GM10847 (cell line): ENCODE measurements around the gene C2CD2.

Source experiments
- POLR2A ChIP-seq: IDR thresholded peaks from 2 replicates; pipeline ENCODE4 v1.6.1; 2011; ENCODE audit not compliant: insufficient read length; ENCODE audit errors: extremely low read depth

C2CD2 gene

GRCh38 chr21:41979335-41979734, 25.5 kb upstream of the C2CD2 start:
- no peak for TF ChIP-seq POLR2A

- no peak for TF ChIP-seq POLR2A
Observed at GRCh38 chr21:41977034-41977950, 23.5 kb upstream of the C2CD2 start.

- no peak for TF ChIP-seq POLR2A
Observed at GRCh38 chr21:41976611-41977010, 22.8 kb upstream of the C2CD2 start.

GRCh38 chr21:41975391-41976272, 21.8 kb upstream of the C2CD2 start:
- no peak for TF ChIP-seq POLR2A

GRCh38 chr21:41974752-41975053, 20.9 kb upstream of the C2CD2 start:
- TF ChIP-seq POLR2A: no peak

- TF ChIP-seq POLR2A: no peak
Observed at GRCh38 chr21:41973861-41974751, 20.3 kb upstream of the C2CD2 start.

GRCh38 chr21:41973427-41973831, 19.6 kb upstream of the C2CD2 start:
- no peak for TF ChIP-seq POLR2A

GRCh38 chr21:41972511-41973205, 18.8 kb upstream of the C2CD2 start:
- TF ChIP-seq POLR2A: no peak

GRCh38 chr21:41971891-41972290, 18.1 kb upstream of the C2CD2 start:
- TF ChIP-seq POLR2A: no peak

- no peak for TF ChIP-seq POLR2A
Observed at GRCh38 chr21:41970751-41971653, 17.2 kb upstream of the C2CD2 start.

GRCh38 chr21:41970106-41970391, 16.2 kb upstream of the C2CD2 start:
- no peak for TF ChIP-seq POLR2A

- no peak for TF ChIP-seq POLR2A
Observed at GRCh38 chr21:41967708-41968107, 13.9 kb upstream of the C2CD2 start.

- no peak for TF ChIP-seq POLR2A
Observed at GRCh38 chr21:41966872-41967621, 13.2 kb upstream of the C2CD2 start.
